ENCODE results near the gene MDN1.

GRCh38 chr6:89789980-89790379 is 29.6 kb downstream of the MDN1 start:
- TF ChIP-seq, protein P1, sequence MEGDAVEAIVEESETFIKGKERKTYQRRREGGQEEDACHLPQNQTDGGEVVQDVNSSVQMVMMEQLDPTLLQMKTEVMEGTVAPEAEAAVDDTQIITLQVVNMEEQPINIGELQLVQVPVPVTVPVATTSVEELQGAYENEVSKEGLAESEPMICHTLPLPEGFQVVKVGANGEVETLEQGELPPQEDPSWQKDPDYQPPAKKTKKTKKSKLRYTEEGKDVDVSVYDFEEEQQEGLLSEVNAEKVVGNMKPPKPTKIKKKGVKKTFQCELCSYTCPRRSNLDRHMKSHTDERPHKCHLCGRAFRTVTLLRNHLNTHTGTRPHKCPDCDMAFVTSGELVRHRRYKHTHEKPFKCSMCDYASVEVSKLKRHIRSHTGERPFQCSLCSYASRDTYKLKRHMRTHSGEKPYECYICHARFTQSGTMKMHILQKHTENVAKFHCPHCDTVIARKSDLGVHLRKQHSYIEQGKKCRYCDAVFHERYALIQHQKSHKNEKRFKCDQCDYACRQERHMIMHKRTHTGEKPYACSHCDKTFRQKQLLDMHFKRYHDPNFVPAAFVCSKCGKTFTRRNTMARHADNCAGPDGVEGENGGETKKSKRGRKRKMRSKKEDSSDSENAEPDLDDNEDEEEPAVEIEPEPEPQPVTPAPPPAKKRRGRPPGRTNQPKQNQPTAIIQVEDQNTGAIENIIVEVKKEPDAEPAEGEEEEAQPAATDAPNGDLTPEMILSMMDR (IDR thresholded peaks at IDR 0.05; ENCODE audit: low read depth, low read length) = no peak
- TF ChIP-seq EZH2phosphoT487 (IDR thresholded peaks at IDR 0.05; ENCODE audit: low read depth) = no peak

Data from OCI-LY3 (cell line).